ENCODE data around the gene ANP32A.

Gene ANP32A

DNA sequence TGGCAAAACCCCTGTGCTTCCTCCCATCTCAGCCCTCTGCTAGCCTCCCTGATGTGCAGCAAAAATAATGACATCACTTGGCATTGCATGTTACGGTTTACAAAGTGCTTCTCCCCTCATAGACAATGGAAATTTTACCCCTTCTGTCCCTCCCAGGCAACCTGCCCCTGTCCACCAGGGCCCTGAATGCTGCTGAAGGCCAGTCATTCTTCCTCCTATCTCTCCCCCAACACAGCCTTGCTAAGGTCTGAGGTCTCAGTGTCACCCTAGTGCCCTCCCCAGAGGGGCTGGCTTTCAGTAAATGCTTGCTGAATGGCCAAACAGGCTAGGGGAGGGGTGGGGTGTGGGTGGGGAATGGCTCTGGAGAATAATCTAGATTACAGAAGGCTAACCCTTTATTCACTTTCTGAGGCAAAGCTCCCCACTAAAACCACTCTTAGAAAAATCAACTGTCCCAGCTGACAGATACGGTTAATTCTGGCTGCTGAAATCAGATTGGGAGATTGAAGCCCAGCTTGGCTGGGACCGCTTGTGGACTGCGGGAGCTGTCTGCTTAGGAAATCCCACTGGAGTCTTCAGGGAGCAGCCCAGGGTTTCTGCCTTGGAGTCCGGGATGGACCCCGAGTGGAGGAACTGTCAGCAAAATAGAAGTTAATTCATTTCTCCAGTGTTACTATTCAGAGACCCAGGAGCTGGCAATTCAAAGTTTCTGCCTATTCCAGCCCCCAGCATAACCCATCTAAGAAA, 22.9 kb downstream of the ANP32A start:
- DNase-seq (ENCODE audit: low read depth), result no peak

DNA sequence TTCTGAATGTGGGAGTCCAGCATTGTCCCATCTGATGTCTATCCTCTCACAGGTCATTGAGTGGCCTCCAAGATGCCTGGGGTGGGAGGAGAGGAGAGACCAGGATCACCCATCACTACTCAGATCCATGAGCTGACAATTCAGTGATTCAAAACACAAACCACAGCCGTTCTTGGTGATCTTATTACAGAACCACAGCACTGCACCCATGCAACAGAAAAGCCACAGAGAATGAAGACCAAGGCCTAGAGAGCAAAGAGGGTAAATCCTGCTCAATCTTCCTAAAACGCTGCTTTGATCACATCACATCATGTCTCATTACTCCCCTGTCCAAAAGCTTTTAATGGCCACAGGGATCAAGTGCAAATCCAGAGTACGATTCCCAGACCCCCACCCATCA, 23.5 kb downstream of the ANP32A start:
- DNase-seq (ENCODE audit: low read depth), result no peak

DNA sequence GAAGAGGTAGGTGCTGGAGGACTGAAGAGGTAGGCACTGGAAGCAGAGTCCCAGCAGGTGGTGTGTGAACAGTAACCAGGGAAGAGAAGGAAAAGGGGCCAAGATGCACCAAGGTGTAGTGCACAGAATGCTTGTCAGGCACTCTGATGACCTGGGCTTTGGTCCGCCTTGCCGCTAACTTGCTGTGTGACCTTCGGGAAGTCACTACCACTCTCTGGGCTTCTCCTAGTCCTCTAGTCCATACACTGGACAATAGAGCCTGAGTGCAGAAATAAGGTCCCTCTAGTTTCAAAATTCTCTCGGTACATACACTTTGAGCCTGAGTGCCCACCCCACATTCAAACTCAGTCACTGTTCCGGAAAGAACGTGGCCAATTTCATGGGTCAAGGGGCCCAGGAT, 24.1 kb downstream of the ANP32A start:
- no peak for DNase-seq (ENCODE audit: low read depth)

DNA sequence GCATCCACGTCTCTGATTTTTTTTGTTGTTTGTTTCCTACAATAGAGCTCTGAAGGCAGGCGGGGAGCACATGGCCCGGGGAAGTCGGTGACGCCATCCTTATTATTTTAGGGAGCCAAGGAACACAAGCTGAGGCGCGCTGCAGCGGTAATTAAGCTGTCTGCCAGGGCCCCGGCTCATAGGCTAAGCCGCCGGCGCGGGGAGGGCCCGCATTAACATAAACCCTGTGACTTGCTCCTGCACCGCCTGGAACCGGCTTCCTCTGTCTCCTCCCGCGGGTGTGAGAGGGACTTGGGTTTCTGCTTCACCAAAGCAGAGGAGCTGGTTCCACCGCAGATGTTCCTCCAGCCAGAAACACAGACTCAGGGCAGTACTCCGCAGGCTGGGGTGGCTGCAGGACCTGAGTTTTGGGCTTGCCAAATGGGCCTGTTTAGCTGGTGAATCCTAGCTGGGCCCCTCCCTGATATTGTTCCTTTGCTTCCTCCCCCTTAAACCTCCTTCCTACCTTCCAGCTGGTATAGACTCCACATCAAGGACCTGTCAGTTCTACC, 25.3 kb downstream of the ANP32A start:
- peak; percentile 43 for DNase-seq (ENCODE audit: low read depth)

DNA sequence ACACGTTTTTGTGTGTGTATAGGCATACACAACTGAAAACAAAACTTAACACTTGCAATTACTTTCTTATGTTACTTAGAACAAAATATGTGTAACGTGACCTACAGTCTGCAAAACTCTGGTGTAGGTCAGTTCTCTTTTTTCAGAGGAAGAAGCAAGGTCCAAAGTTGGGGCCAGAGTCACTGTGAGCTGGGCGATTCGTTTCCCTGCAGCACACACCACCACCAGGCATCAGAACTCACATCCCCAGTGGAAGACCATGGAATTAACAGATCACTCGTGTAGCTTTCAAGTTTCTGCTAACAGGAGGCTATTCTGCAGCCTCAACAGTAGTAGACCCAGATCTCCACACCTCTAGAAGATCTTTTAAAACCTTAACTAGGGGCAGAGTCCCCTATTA, 25.8 kb downstream of the ANP32A start:
- DNase-seq (ENCODE audit: low read depth), result no peak

DNA sequence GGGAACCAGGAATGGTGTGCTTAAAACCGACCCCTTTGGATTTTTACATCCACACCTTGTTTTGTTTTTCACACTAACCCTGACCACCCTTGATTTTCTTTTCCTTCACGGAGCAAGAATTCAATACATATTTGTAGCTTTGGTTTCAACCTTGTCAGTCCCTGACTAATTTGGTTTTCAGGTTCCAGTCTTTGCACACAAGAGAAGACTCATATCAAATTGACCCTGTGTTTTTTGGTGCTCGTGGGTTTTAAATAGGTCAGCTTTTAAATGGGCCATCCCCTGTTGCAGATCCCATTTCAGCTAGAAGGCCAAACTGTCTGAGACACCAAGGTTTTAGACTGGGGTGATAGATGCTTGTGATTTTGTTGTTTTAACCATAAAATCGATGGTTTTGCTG, 26.4 kb downstream of the ANP32A start:
- DNase-seq (ENCODE audit: low read depth), result no peak

DNA sequence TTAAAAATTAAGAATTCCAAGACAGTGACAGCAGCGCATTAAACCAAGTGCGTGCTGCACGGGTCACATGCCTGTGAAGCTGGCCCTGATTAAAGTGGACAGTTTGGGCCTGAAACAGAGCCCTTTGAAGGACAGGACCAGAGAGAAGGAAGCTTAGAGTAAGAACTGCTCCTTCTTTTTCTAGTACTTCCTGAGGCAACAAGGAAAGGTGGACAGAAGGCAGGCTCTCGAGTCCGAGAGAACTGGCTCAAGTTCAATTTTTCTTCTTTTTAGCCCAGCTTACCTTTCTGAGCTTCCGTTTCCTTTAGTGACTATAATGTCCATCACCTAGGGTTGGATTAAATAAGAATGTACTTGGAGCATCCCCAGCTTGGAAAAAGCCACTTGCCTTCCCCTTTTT, 26.9 kb downstream of the ANP32A start:
- no peak for DNase-seq (ENCODE audit: low read depth)

DNA sequence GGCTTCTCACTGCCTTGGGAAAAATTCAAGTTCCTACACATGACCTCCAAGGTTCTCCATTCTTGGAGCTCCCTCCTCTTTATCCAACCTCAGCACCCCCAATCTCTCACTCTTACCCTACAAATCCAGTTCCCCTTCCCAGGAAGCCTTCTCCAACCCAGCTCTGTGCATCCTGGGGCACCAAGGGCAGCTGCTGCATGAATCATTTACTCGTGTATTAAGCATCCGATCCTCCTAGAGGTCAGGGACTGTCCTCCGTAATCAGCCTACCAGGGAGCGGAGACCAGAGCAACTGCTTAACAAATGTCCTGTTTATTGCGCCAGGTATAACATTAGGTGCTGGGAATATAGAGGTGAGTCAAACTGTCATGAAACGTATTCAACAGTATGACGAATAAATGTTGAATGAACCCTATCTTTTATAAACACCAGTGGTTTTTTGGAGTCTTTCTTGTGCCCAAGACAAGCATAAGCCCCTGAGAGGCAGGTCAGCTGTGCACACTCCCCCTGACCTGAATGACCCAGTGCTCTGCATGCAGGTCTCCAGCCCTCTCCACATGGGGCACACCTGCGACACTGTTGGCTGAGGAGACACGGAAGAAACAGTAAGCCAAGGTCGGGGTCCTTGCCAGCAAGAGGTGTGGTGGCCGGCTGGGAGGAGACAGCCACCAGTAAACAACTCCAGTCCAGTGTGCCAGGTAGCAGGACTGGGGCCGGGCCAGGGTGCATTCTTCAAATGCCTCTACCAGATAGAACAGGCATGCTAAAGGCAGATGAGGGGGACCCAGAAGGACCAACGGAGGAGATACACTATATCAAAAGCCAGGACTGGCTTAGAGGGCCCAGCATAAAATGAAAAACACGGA, 27.6 kb downstream of the ANP32A start:
- DNase-seq (ENCODE audit: low read depth), result no peak

DNA sequence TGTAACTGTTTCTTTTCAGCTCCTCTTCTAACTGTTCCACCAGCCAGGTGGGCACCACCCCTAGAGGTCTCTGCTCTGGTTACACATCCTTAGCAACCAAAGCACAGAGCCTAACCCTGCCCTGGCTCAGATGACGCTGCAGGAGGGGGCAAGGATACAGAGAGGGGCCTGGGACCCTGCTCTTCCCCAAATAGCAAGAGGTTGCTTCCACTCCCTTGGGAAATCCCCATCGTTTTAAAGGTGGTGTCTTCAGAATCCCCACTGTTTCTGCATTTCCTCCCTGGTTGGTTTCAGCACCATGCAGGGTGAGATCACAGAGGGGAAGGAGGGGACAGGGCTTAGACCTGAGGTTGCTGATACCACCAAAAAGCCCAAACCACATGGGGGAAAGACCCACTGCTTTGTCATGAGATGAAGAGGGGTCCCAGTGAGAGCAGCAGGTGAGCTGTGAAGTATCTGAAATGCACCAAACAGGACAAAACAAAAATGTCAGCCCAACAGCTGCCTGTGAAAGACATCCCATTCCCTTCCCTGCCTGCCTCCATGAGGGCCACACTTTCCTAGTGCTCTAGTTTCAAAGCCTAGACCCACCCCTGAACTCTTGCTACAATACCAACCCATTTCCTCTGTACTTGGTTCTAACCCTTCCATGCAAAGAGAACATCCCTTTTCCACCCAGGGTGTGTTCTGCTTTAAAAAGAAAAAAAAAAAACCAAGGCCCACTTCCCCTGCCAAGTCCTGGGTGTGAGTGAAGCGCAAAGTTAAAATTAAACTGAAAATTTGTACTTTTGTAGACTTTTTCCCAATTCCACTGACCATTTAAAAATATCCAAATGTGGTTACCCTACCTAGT, 29.0 kb downstream of the ANP32A start:
- peak; percentile 47 for DNase-seq (ENCODE audit: low read depth)

DNA sequence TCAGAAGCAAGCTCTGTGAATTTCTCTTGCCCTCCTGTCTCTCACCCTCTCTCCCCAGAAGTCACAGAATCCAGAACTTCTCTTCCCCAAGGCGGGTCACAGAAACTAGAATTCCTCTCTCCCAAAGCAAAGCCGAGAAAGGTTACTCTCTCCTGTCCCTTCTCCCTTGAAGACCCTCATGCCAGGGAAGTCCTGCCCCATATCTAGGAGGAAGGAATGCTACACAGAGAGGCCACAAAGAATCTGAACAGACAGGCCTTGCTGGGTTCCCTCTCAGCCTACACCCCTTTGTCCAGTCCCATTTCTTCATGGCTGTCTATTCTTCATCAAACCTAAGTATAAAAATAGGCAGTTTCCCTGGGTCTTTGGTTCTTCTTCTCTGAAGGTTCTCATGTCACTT, 29.8 kb downstream of the ANP32A start:
- DNase-seq (ENCODE audit: low read depth), result no peak

DNA sequence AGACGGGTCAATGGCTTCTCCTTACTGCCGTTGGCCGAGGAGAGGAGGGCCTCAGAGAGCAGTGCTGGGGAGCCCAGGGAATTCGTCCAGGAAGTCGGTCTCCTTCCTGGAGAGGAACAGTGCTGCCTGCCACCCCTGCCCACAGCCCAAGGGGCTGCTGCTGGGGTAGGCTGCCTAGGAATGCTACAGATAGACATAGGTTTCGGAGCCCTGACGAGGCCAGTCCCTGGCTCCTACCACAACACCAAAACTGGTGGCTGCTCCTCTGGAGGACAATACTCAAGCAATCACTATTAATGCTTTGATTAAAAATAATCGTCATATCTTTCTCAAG, 30.5 kb downstream of the ANP32A start:
- DNase-seq (ENCODE audit: low read depth), result no peak

DNA sequence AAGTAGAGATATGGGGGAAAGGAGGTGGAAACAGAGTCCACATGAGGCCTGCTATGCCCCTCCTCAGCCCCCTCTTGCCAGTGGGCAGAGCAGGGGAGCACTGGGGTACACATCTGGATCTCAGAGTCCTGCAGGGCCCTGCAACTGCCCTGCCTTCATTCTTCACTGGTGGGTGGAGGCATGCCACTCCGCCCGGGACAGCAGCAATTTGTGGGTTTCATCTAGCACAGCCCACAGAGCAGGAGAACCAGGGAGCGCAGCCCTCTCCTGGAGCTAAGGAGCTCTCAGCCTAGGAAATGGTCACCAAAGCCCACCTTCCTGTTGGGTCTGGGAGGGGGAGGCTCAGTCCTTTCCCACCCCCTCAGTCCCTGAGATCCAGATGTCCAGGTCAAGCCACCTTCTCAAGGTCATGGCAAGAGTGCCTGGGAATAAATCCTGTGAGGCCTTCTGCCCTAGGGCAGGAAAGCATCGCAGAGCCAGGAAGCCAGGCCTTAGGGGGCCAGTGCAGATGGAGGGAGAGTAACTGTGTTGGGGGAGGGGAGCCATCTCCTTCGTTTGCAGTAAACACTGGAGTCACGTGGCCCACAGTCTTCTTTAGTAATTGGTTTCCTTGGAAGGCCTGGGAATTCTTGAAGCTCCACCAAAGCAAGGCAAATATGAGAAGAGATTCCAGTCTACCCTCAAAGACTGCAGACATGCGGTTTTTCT, 31.0 kb downstream of the ANP32A start:
- DNase-seq (ENCODE audit: low read depth), result no peak

DNA sequence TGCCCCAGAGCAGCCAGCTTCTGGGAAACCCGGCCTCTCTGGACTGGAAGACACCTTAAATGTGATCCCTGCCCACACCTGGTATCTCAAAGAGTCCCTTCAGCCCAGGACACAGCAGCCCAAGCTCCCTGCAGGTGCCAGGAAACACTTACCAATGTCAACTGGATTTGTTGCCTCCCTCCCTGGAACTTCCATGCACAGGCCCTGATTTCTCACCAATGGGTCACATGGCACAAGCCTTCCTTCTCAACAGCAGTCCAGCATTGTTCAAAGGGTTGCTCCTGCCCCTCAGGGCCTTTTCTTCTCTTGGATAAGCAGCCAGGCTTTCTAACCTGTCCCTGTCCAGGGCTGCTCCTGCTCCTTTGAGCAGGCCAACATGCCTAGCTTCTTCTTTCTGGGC, 31.6 kb downstream of the ANP32A start:
- DNase-seq (ENCODE audit: low read depth), result no peak

DNA sequence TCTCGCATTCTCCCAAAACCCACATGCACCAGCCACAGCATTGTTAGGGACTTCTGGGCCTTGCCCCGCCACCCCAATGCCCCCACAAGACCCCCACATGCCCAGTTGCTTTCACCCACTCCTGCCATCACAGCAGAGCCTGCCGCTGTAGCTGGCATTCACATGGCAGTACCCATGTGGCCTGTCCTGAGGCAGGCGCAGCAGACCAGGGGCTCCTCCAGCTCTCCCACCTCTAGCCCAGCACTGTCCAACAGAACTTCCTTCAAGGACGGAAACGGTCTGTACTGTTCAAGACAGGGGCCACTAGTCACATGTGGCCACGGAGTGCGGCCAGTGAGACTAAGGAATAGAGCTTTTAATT, 32.5 kb downstream of the ANP32A start:
- DNase-seq (ENCODE audit: low read depth), result no peak

DNA sequence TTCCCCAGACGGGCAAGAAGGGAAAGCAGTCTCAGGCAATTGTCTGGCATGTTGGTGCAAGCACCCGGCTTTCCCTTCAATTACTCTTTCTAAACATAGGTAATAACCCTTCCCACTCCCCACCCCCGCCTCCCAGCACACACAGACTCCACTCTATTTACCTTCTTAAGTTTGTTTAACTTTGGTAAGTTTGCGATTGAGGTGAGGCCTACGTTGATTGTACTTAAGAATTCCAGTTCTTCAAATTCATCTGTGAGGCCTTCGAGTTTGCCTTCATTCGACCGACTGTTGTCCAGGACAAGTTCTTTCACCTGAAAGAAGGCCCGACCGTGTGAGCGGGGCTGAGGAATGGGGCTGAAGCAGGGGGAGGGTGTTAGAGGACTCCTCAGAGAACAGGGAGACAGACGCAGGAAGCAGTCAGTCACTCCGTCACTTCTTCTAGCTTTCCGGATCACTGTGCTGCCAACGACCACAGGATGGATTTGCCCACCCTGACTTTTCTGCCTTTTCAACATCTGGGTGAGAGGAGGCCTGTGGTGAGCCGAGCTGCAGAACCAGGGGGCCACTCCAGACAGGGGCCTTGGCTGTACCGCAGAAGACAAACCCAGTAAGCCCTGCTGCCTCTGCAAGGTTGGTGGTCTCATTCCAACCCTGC, 33.0 kb downstream of the ANP32A start:
- no peak for DNase-seq (ENCODE audit: low read depth)

DNA sequence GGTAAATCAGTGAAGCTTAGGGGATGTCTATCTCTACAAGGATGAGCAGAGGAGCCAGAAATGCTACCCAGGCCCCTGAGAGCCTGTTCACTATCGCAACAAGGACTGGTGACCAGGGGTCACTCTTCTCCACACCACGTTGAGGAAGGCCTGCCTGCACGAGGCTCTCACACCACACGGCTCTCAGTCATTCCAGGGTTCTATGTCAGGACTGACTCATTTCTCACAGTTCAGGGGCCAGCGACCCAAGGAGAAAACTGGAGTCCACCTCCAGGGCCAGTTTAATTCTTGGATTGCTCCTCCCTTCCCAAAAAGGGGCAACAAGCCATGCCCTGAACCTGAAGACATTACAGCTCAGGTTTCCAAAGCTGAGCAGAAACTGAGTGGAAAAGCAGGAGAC, 33.9 kb downstream of the ANP32A start:
- DNase-seq (ENCODE audit: low read depth), result no peak

DNA sequence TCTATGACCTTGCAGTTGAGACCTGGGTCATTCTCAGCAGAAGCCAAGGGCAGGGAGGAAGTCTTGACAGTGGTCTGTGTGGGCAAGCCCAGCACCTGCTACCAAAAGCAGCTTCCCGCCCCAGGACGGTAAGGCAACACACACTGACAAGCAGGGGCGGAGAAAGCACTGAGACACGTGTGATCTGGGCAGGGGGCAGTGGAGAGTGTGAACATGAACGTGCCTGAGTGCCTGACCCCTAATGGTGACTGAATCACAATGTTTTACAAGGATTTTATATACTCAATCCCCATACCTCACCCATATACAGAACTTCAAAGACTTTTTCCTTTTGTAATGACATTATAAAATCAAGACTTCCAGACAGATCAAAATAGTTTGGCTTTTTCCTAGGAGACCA, 35.2 kb downstream of the ANP32A start:
- DNase-seq (ENCODE audit: low read depth), result no peak

DNA sequence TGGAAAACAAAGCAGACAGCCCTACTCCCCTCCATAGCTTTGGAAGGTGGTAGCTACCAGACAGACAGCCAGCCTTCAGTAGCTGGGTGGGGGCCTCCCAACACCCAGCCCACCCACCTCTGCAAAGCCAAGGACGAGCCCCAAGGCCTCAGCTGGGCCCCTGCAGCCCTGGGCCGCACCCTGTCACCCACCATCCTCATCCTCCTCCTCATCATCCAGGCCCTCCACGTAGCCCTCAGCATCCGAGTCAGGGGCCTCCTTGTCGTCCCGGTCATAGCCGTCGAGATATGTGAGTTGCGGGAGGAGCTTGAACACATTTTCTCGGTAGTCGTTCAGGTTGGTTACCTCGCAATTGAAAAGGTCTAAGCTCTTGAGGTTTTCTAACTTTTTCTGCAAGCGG, 36.5 kb downstream of the ANP32A start:
- no peak for DNase-seq (ENCODE audit: low read depth)

DNA sequence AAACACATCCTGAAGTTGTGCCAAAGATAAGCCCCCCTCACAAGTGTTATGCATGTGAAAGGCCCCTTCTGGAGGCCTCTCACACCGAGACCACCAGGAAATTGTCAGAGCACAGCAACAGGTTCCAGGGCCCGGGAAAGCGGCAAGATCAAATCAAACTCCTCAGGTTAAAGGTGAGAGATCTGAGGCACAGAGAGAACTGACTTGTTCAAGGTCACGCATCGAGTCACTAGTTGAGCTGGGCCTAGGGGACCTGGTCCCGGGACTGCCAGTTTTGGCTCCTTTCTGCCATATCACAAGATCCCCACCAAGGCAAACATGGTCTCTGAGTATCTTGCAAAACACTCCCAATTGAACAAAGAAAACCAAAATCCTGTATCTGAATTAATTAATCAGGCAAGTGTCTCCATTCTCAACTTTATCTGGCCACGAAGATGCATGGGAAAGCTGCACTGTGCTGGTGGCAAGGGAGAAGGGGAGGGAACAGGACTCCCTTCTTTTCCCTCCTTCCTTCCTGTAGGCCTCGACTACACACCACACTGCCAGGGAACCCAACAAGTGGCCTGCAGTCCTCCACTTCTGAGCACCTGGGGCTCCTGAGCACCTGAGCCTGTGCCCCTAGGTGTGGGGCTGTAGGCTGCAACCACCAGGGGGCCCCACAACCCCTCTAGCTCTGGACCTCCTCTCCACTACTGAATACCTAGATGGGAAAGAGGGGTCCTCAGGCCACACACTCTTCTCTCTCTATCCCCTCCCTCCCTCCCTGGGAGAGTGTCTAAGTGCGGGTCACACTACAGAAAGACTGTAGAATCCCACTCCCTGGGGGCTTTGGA, 37.3 kb downstream of the ANP32A start:
- DNase-seq (ENCODE audit: low read depth), result peak; percentile 42

DNA sequence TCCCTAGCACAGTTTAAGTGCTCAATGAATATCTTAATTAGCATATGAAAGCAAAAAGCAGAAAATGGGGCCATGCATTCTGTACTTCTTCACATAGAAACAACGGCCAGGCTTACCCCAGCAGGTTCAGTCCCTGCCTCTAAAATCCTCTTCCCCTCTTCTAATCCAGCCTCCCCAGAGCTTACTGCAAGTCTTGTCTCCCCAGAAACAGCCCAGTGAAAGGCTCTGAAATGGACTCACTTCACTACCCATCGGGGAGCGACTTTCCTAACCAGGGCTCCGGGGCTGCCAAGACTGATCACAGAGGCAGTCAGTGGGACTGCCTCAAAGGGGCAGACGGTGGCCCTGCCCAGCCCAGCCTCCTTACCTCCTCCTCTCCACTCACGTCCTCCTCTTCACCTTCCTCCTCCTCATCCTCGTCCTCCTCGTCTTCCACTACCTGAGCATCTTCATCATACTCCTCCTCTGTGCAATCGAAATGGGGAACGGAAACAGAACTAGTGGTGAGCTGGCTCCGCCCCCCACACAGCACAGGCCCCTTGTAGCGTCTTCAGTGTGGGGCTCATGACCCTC, 38.0 kb downstream of the ANP32A start:
- DNase-seq (ENCODE audit: low read depth), result no peak

Measured in stimulated activated CD8-positive, alpha-beta memory T cell treated with anti-CD3 and anti-CD28 coated beads, Interleukin-4, amount 100 ng/mL, for 24 hours (primary cell).